Measurements from ENCODE around the gene CD302.
"Not testable (repeated sequence)": the region's sequence is repeated elsewhere in the genome, so short reads cannot be mapped to it uniquely, and the experiment has no call there.

CD302 gene

DNA sequence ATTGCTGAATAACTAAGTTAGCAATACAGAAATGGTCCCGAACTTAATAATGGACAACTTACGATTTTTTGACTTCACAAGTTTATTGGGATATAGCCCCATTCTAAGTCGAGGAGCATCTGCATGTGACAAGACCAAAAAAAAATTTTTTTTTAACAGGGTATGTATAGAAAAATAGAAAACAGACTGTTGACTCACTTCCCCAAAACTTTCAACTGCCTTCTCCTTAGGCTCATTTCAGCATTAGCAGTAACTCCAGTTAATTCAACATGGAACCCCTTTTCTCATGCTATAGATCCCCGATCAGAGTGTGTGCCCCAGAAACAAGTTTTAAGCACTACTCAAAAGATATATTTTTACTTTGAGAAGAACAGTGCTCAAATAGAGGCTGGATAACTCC is 5.4 kb downstream of the CD302 start:
- FAIRE-seq = no peak

DNA sequence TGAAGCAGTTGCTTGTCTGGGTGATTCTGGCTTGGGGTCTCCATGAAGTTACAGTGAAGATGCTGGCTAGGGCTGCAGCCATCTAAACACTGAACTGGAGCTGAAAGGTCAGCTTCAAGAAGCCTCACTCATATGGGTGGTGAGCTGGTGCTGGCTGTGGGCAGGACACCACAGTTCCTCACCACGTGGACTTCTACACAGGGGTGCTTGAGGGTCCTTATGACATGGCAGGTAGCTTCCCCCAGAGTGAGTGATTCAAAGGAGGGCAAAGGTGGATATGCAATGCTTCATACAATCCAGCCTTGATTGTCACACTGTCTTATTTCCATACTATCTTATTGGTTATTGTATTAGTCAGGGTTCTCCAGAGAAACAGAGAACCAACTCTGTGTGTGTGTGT is 6.0 kb downstream of the CD302 start:
- FAIRE-seq = no peak

DNA sequence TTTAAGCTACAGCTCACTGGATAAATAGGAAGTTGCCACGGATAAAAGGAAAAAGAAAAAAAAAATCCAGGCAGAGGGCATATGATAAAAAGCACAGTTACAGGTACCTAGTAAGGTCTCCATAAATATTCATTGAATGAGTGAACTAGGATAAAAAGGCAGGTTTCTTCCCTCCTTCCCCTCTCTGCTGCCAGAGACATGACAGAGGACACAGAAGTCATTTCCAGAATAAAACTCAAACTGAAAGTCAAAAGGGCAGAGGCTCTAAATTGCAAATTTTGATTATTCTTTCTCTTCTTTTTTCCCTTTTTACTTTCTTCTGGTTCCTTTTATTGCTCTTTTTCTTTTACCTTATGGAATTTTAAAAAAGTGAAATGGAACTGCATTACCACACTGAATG is 7.7 kb downstream of the CD302 start:
- no peak for FAIRE-seq

DNA sequence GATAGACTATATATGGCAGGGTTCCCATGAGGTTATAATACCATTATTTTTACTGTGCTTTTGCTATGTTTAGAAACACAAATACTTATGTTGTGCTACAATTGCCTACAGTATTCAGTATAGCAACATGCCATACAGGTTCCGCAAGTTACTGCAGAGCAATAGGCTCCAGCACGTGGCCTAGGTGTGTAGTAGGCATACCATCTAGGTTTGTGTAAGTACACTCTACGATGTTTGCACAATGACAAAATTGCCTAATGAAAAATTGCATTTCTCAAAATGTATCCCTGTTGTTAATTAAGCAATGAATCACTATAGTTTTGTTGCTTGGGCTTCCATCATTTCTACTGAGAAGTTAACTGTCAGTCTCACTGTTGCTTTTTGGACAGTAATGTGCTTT is 9.8 kb downstream of the CD302 start:
- no peak for FAIRE-seq

DNA sequence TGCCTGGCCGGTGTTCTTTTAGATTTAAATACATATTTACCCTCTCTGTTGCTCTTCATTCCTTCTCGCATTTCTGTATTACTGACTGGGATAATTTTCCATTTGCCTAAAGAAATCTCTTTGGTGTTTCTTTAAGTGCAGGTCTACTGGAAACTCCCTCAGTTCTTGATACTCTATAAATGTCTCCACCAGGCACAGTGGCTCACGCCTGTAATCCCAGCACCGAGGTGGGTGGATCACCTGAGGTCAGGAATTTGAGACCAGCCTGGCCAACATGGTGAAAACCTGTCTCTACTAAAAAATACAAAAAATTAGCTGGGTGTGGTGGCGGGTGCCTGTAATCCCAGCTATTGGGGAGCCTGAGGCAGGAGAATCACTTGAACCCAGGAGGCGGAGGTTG is 10.4 kb downstream of the CD302 start:
- not testable (repeated sequence) for FAIRE-seq

DNA sequence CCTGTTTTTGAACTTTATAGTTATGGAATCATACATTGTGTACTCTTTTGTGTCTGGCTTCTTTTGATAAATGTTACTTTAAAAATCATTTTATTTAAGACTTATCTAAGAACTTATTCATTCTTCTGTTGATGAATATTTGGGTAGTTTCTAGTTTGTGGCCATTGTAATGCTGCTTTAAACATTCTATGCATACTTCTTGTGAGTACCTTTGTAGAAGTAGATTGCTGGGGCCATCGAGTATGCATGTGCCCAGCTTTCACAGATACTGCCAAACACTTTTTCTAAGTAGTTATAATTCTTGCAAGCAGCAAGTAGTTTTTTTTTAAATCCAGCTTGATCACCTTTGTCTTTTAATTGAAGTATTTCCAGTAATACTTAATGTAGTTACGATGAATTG is 11.1 kb downstream of the CD302 start:
- FAIRE-seq = no peak

DNA sequence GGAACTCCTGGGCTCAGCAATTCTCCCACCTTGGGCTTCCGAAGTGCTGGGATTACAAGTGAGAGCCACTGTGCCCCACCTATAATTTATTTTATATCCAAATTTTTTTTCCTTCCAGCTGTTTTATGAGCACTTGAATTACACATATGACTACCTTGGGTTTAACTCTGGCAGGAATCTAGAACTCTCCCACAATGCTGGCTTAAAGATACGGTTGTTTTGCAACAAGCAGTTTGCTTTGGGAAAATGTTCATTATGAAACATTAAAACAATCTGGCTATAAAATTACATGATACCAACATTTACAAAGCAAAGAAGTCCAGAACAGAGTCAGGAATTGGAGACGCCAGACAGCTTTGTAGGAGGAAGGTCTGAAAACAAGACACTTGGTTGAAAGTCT is 12.8 kb downstream of the CD302 start:
- no peak for FAIRE-seq

DNA sequence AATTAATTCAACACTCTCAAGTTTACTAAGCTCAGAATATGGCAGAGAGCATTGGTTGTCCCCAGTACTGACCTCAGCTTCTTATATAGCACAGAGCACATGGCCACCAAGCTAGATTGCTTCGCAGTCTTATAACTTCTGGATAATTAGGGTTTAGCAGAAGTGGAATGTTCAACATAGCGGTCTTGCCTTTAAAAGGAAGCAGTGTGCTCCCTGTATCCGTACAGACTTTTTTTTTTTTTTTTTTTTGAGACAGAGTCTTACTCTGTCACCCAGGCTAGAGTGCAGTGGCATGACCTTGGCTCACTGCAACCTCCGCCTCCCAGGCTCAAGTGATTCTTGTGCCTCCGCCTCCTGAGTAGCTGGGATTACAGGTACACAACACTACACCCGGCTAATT is 13.3 kb downstream of the CD302 start:
- FAIRE-seq = not testable (repeated sequence)

DNA sequence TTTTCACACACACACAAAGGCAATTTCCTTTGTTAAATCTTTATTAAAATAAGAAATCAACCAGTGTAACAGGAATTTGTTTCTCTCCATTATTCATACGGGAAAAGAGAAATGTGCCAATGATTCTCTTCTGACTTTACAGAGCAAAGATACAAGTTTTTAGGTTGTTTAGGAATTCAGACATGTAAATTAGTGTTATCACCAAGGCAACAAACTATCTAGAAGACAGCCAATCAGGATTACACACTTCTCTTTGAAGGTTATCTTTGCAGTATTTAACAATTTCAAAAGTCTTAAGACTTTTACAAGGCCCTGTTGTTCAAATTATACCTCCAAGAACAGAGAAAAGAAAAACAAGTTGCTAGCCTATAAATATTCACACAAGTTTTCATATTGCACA is 14.5 kb downstream of the CD302 start:
- FAIRE-seq = no peak

DNA sequence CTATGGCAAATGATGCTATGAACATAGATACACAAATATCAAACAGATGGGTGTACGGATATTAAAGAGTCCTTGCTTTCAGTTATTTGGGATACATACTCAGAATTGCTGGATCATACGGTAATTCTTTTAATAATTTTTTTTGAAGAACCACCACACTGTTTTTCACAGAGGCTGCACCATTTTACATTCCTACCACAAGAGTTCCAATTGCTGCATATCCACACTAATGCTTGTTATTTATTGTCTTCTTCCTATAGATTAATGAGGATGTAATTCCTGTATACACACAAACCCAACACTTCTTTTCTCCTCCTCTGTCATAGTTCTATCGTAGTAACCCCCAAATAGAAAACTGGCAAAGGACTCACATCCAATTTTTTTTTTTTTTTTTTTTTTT is 21.7 kb downstream of the CD302 start:
- FAIRE-seq = no peak

DNA sequence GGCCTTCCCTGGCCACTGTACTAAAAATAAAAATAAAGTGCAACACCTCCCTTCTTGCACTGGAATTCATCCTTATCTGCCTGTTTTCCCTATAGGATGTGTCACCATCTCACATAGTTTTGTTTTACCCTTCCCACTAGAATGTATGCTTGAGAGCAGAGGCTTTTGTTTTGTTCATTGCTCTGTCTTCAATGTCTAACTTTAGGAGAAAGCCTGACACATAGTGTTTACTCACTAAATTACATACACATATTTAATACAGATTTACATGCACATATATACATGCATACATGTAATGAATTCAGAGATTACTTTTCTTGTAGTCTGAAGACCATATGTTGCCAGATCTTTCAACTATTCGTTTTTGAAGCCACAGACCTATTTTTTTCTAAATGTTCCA is 23.0 kb downstream of the CD302 start:
- FAIRE-seq = no peak

DNA sequence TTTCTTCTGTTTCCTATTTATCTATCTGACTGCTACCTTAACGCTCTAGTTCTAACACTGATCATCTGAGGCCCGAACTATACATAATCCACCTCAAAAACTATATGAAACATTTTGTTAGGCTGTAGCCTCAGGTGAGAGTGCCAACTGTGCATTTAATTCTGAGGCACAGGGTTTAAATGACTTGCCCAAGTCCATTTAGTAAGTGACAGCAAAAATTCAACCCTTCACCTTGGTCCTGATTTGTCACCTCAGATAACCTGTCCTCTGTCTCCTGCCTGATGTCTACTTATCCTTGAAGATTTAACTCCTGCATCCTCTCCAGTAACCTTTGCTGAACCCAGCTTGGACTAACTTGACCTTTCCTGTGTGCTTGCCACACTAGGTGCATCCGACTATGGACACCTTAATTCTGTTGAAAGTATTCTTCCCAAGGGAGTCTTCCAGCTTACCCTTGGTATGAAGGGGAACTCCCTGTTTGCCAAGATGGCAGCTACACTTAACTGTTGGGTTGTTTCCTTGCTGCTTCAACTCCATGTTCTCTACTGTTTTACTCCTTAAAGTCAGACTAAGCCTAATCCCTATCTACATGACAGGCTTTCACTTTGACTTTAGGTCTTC is 23.5 kb downstream of the CD302 start:
- no peak for FAIRE-seq

DNA sequence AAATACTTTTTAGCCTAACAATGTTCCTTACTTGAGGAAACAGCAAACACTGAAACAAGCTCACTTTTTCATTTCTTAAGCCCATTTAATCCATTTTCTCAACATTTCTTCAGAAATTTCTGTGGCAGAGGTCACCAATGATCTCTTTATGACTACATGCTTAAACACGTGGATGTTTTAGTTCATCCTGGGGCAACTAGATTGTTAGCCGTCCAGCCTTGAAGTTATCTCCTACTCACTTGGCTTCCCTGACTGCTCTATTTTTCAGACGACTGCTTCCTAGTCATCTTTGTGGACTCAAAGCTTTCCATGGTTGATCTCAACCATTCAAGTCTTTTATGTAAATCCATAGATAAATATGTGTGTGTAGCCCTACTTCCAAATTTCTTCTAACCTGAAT is 24.1 kb downstream of the CD302 start:
- FAIRE-seq = no peak

DNA sequence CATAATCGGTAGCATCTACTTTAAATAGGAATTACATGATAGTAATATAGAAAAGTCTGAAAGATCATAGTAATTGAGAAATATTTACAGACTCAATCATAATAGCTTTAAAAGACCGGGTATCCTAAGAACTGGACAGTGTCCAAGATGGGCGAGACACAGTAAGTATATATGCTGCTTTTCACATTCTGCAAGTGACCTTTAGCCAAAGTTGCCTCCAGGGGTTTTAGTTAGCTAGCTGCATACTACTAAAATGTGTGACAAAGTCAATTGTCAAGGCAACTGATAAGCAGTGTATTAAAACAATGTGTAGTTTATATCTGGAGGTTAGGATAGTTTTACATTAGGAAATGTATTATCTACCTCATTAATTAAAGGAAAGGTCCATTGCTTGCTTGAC is 24.6 kb downstream of the CD302 start:
- FAIRE-seq = peak; percentile 18

DNA sequence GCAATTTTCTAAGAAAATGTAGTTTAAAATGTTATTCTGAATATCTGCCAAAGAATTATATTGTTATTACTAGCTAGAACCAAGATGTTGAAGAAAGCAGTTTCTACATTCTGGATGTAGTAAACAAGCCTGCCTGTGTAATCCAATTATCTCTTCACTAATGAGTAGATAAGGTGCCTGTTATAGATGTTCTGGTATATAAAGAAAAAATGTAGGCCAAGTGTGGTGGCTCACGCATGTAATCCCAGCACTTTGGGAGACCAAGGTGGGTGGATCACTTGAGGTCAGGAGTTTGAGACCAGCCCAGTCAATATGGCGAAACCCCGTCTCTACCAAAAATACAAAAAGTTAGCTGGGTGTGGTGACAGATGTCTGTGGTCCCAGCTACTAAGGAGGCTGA is 28.9 kb downstream of the CD302 start:
- FAIRE-seq = no peak

DNA sequence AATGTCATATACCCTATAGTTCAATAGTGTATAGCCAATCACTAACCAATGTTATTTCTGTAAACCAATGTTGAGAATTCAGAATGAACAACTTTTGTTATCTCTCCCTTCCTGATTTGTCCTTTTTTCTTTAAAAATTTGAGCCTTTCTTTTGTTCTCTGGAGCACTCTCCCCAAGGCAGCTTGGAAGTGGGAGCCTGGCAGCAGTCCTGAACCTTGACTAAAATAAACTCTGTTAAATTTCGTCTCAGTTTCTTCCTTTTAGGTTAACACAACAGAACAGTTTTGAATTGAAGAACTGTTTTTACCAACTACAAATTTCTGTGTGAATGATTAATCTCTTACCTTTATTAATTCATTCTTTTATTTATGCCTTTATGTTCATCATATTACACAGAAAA is 35.9 kb downstream of the CD302 start:
- FAIRE-seq = no peak

DNA sequence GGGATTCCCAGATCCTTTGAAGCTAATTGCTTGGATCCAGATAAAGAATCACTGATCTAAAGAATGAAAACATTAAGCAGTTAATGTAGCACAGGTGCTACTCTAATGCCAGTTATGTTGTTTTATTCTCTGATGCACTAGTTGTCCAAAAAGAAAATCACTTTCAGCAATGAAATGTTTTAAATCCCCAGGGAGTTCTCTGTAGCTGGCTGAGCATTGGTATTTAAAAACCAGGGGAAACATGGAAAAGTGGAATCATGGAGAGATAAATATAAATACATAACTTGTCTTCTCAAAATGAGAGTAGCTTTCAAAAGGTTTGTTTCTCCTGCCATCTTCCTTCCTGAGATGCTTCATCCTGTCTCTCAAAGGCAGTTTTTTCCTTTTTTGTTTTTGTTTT is 37.7 kb downstream of the CD302 start:
- no peak for FAIRE-seq

DNA sequence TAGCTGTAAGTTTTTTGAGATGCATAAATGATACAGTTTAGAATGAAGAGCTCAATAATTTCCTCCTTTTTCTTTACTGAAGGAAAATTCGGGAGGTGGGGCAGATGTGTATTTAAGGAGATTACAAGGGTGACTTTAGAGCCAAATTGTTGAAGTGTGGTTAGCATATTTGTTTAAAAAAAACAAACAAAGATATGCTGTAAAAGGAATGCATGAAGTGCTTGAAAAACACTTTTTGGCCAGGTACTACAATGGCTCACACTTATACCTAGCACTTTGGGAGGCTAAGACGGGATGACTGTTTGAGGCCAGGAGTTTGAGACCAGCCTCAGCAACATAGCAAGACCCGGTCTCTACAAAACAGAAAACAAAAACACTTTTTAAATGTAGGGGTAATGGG is 38.4 kb downstream of the CD302 start:
- FAIRE-seq = no peak

DNA sequence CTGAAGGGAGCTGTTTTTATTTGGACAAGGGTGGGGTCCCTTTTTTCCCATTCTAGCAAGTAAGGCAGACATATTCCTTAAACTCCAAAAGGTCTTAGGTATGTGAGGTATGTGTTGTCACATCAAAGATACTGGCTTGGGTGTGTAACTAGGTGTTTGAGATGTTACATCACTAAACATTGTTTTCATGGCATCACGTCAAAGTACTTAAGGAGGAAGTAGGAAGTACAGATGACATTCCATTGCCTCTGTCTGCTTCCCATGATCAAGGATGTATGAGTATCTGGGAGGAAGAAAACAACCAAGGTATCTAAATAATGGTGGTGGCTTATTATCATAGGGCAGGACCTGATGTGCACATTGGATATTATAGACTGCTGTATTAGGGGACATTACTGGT is 39.3 kb downstream of the CD302 start:
- FAIRE-seq = no peak

DNA sequence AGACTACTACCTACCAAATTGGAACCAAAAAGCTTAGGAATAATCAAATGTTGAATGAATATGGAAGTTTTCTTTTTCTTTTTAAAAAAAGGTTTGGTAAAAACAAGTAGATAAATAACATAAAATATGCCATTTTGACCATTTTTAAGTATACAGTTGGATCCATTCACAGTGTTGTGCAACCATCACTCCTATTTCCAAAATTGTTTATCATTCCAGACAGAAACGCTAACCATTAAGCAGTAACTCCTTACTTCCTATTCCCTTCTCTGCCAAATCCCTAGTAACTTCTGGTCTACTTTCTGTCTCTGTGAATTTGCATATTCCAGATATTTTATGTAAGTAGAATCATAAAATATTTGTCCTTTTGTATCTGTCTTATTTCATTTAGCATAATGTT is 39.8 kb downstream of the CD302 start:
- FAIRE-seq = no peak

DNA sequence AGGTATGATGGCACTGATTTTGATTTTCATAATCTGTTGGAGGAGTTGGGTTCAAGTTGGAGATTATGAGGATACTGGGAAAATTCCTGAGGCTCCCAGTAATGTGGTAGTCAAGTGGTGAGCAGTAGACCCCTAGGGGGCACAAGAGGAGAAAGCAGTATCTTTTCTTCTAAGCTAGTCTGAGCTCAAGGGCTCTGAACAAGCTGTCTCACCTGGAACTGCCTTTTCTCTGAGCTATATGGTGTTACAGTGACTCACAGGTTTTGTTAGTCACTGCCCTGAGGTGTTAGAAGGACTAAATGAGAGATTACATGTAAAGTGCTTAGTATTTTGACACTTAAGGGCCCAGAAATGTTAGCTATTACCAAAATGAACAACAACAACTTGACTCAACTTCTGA is 42.2 kb downstream of the CD302 start:
- no peak for FAIRE-seq

DNA sequence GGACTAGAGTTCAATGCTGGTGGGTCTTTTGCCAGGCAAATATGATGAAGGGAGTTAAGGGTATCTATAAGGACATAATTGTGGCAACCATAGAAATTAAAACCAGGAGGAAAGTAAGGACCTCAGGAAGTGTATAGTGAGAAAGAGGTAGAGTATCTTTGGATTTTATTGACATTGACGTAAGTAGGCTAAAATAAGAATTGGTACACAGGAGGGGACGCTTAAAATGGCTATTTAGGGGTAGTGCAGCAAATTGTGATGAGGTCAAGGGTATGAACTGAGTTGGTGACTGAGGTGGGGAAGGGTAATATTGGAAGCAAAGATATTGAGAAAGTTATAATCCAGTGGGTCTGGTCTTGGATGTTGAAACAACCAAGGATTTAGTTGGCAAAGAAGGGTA is 43.0 kb downstream of the CD302 start:
- FAIRE-seq = no peak

DNA sequence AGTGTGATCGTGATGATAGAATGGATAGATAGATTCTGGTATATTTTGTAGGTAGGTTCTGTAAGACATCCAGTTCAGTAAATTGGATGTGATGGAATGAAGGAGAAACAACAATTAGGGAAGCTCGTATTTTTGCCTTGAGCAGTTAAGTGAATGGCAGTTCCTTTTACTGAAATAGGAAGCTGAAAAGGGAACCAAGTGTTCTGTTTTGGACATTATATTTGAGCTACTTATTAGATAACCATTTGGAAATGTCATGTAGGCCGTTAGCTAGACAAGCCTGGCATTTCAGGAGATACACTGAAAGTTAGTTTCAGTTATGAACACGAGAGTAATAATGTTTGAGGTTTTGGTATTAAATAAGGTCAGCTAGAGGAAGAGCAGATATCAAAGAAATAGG is 44.2 kb downstream of the CD302 start:
- FAIRE-seq = no peak

DNA sequence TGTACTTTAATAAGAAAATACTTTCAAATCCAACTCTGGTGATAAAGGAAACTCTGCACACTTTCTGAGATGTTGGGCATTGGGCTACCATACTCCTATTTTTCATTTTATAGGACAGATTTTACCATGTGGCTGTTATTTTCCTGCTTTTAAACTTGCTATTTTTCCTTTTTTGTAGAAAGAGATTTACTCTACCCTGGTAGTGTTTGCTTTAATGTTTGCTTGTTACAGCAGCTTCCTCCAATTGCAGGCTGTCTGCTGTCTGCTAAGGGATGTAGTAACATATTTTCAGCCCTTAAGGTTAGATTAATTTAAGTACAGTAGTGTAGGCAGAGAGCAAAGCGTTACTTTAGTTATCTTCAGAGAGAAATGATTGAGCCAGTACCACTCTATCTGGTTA is 47.1 kb downstream of the CD302 start:
- no peak for FAIRE-seq

DNA sequence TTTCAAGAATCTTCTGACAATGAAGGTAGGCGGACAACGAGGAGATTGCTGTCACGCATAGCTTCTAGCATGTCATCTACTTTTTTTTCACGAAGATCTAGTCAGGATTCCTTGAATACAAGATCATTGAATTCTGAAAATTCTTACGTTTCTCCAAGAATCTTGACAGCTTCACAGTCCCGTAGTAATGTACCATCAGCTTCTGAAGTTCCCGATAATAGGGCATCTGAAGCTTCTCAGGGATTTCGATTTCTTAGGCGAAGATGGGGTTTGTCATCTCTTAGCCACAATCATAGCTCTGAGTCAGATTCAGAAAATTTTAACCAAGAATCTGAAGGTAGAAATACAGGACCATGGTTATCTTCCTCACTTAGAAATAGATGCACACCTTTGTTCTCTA is 49.9 kb downstream of the CD302 start:
- no peak for FAIRE-seq

DNA sequence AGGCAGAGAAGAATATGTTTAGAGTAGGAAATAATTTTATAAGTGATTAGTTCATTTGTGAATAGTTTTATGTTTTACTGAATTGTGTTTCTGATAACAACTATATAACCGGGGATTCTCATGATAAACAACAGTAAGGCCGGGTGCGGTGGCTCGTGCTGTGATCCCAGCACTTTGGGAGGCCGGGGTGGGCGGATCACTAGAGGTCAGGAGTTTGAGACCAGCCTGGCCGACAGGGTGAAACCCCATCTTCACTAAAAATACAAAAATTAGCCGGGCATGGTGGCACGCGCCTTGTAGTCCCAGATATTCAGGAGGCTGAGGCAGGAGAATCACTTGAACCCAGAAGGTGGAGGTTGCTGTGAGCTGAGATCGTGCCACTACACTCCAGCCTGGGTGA is 52.8 kb downstream of the CD302 start:
- FAIRE-seq = not testable (repeated sequence)

Measured in colon (tissue), 2 donors.